Measurements from ENCODE around the gene C9orf72.
"Not testable (repeated sequence)": the region's sequence is repeated elsewhere in the genome, so short reads cannot be mapped to it uniquely, and the experiment has no call there.

C9orf72 gene

DNA sequence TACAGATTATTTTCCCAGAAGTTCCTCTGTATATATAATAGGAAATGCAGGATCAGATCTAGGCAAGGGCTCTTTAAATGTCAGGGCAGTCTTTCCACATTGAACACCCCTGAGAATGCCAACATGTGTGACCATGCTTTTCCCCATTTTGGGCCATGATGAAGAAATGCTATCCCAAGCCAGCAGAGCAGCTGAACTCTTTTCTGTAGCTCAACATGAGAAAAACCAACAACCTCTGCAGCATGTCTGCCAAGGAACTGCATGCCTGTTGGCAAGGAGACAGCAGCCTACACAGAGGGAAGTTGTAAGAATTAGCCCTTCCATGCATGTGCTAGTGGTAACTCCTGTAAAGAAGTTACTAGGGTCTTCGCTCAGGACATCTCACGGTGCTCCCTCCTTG is 58.7 kb downstream of the C9orf72 start:
- DNase-seq (ENCODE audit: low spot score), result no peak

DNA sequence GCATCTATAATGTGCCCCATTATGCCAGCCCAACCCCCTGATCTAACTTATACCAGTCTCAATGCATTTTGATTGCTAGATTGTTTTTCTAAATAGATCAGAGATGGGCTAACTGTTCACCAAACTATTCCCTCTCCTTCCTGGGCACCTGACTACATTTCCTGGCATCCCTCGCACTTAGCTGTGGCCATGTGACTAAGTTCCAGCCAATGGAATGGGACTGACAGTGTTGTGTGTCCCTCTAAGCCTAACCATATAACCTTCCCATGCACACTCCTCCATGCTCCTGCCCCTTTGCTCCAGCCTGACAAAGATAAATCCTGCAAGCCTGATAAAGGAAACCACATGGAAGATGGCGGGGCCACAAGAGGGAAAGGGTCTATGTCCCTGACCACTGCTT is 61.5 kb downstream of the C9orf72 start:
- no peak for DNase-seq (ENCODE audit: low spot score)

DNA sequence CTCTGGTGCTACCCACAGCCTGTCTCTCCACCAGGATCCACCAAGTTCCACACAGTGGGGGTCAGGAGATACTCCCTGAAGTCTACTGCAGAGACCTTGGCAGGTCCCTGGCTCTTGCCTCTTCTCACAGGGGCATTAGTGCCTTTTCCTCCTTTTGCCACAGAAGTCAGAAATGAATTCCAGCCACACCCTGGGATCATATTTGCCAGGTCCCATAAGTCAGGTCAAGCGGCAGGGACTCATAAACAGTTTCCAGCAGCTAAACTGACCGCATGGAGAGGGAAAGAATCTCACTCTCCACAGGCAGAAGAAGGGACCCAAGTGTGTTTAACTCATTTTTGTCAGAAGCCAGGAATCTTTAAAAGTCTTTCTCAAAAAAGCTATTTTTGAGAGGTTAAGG is 62.5 kb downstream of the C9orf72 start:
- no peak for DNase-seq (ENCODE audit: low spot score)

DNA sequence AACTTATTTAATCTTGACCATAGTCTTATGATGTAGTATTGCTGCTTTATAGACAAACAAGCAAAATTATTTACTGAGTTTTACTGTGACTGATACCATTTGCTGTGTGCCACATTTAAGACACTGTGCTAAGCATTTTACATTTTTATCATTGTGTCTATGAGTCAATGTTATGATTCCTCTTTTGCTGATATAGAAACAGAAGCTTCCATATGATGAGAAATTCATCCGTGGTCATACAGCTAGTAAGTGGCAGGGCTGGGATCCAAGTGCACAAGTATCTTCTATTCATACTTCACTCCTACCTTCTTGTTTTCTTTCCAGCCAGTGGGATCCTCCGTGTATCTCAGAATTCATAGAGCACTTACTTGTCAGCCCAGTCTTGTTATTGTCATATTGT is 66.3 kb downstream of the C9orf72 start:
- no peak for DNase-seq (ENCODE audit: low spot score)

DNA sequence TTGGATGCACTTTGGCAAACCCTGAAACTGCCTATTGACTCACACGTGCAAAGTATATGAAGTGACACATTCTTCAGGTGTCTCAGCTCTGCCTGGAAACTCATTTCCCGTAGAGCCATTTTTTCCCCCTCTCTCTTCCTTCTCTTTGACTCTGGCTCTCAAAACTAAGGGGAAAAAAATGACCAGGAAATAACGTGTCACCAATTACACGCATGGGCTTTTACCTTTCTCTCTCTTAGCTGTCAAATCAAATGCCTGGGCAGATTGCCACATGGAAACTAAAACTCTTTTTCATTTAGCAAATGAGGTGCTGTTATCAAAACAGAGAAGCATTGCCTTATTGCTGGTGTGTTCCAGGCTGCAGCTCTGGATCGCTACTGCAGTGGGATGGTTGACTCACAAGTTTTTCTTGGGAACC is 67.5 kb downstream of the C9orf72 start:
- DNase-seq (ENCODE audit: low spot score), result no peak

DNA sequence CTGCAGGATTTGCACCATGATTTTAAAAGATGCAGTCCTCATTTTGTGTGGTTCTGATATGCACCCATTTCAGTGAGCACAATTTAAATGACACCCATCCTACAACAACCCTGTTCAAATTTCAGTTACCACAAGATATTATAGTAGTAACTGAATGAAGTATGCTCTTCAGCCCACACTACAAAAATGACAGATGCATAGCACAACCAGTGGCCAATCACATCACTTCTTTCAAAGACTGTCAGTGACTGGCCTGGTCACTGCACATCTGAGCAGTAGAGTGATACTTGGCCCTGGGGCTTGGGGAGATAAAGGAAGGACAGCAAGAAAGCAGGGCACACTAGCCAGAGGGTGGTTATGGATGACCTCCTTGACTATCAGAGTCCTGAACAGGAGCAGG is 69.0 kb downstream of the C9orf72 start:
- DNase-seq (ENCODE audit: low spot score), result no peak

DNA sequence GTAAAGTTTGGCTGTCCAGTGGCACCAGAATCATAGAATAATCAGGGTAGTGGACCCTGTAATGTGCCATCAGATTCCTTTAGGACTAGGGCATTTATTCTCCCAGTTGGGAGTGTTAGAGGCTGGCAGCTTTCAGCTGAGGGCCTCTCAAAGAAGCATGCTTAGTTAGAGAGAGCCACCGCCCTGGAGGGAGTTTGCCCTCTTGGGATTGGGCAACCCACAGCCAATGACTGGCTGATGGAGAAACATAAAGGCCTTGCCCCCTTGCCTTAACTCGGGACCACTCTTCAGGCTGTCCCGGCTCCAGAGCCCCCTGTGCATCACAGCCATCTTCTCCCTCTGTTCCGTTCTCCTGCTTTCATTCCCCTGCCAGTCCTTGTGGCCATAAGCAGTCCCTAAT is 69.7 kb downstream of the C9orf72 start:
- no peak for DNase-seq (ENCODE audit: low spot score)

DNA sequence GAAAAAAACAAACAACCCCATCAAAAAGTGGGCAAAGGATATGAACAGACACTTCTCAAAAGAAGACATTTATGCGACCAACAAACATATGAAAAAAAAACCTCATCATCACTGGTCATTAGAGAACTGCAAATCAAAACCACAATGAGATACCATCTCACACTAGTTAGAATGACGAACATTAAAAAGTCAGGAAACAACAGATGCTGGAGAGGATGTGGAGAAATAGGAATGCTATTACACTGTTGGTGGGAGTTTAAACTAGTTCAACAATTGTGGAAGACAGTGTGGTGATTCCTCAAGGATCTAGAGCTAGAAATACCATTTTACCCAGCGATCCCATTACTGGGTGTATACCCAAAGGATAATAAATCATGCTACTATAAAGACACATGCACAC is 72.4 kb downstream of the C9orf72 start:
- not testable (repeated sequence) for DNase-seq (ENCODE audit: low spot score)

DNA sequence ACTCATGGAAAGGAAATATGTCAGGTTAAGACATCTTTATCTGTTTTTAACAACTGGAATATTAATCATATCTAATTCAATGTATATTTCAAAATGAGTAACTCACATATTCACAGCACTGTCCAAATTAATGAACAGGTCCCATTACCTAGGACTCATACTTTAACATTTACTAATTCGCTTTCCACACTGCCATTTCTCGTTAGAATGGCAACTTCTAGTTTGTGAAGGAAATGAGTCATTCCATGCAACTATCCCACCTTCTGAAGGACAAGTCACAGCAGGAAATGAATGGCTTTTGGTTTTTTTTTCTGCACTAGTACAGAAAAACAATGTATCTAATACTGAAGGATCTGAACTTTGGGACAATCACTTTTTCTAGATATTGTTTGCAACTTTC is 73.8 kb downstream of the C9orf72 start:
- peak; percentile 63 for DNase-seq (ENCODE audit: low spot score)

DNA sequence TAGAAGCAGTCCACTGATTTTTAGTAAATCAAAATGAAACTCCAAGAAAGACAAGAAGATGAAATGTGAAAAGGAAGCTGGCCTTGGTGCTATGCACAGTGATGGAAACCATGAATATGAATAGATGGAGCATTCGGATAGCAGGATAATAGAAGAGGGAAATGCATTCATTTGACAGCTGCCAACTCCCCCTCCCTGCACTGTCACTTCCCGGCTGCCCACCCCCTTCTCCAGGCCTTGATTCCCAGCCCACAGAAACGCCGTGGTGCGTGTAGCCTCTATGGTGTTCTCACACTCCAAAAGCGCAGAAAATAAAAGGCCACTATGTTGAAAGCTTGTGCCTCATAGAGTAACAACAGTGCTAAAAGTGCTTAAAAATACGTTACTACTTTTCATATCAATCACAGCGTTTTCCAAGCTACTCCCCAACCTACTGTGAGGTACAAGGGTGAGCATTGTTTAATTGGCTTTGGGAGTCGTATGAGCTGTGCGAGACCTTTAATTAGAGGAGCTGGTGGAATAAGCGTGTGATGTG is 75.3 kb downstream of the C9orf72 start:
- no peak for DNase-seq (ENCODE audit: low spot score)

Data from LoVo (cell line).